Keratinocyte (primary cell): ENCODE results near the gene TRIM27. TPM values are rescaled to one million over a fixed set of nuclear protein-coding genes. Genes with fewer than 3 reads are reported as not detected.
"Not testable (repeated sequence)": the region's sequence is repeated elsewhere in the genome, so short reads cannot be mapped to it uniquely, and the experiment has no call there.

Experiments
- DNase-seq: peaks from one replicate; pipeline ENCODE4 v3.0.0-alpha.2; 2011; ENCODE audit warnings: low read depth, missing footprints, low spot score
- FAIRE-seq: peaks from 2 replicates; lab custom pipeline; 2011; peaks lifted over from hg19 to GRCh38; lab: Jason Lieb, UNC
- H2AFZ ChIP-seq: 2 replicates; pipeline ENCODE4 v1.6.0; 2012; ENCODE audit warnings: low read length, control low read depth, inconsistent platforms; ENCODE audit not compliant: control insufficient read depth
- H3K27ac ChIP-seq: 2 replicates; pipeline ENCODE4 v1.5.1; 2011; ENCODE audit warnings: low read length; ENCODE audit not compliant: control insufficient read depth, insufficient read depth
- H3K27me3 ChIP-seq: 3 replicates; pipeline ENCODE4 v1.6.0; 2011; ENCODE audit warnings: low read length; ENCODE audit not compliant: control insufficient read depth, insufficient read depth; ENCODE audit errors: extremely low read depth
- H3K36me3 ChIP-seq, 2 experiments: 2 replicates in 1 of 2; 3 replicates in 1 of 2; pipeline ENCODE4 v1.5.1; 2011; ENCODE audit warnings: low read length in 2 of 2, mild to moderate bottlenecking in 1 of 2; ENCODE audit not compliant: control insufficient read depth in 2 of 2, insufficient read depth in 2 of 2; ENCODE audit errors: extremely low read depth in 1 of 2
- H3K4me1 ChIP-seq: 3 replicates; pipeline ENCODE4 v1.5.1; 2011; ENCODE audit warnings: low read length; ENCODE audit not compliant: control insufficient read depth, insufficient read depth; ENCODE audit errors: extremely low read depth
- H3K4me2 ChIP-seq: 3 replicates; pipeline ENCODE4 v1.6.0; 2011; ENCODE audit warnings: low read depth, low read length; ENCODE audit not compliant: control insufficient read depth, insufficient read depth; ENCODE audit errors: extremely low read depth
- H3K4me3 ChIP-seq, 3 experiments: fragments of 200-600 bp in 1 of 3; sonication (generic) in 1 of 3; 2 replicates in 2 of 3; 3 replicates in 1 of 3; pipeline ENCODE4 v1.5.1; 2011 to 2016; ENCODE audit warnings: low read length in 3 of 3, mild to moderate bottlenecking in 3 of 3, control low read depth in 2 of 3, inconsistent platforms in 1 of 3, low read depth in 1 of 3, mixed read lengths in 1 of 3, mixed run types in 1 of 3, moderate library complexity in 1 of 3; ENCODE audit not compliant: control insufficient read depth in 2 of 3, insufficient read depth in 2 of 3; ENCODE audit errors: extremely low read depth in 1 of 3
- H3K79me2 ChIP-seq: 2 replicates; pipeline ENCODE4 v1.6.0; 2012; ENCODE audit warnings: low read length; ENCODE audit not compliant: control insufficient read depth, insufficient read depth
- H3K9ac ChIP-seq: 3 replicates; pipeline ENCODE4 v1.6.0; 2011; ENCODE audit warnings: low read length; ENCODE audit not compliant: control insufficient read depth, insufficient read depth; ENCODE audit errors: extremely low read depth
- H3K9me1 ChIP-seq: 3 replicates; pipeline ENCODE4 v1.6.0; 2011; ENCODE audit warnings: low read length; ENCODE audit not compliant: control insufficient read depth, insufficient read depth; ENCODE audit errors: extremely low read depth
- H3K9me3 ChIP-seq: 2 replicates; pipeline ENCODE4 v1.5.1; 2012; ENCODE audit warnings: low read depth, low read length; ENCODE audit not compliant: control insufficient read depth
- H4K20me1 ChIP-seq: 3 replicates; pipeline ENCODE4 v1.6.0; 2011; ENCODE audit warnings: low read length; ENCODE audit not compliant: control insufficient read depth, insufficient read depth; ENCODE audit errors: extremely low read depth
- CTCF ChIP-seq, 3 experiments: IDR thresholded peaks in 1 of 3; conservative IDR thresholded peaks in 1 of 3; optimal IDR thresholded peaks in 1 of 3; 2 replicates in 2 of 3; 3 replicates in 1 of 3; pipeline versions ENCODE3 to v1.5.1; 2011; ENCODE audit warnings: low read length in 3 of 3, mild to moderate bottlenecking in 3 of 3, moderate library complexity in 2 of 3, control low read depth in 1 of 3, inconsistent platforms in 1 of 3; ENCODE audit not compliant: insufficient read depth in 2 of 3; ENCODE audit errors: extremely low read depth in 1 of 3
- EZH2 ChIP-seq: IDR thresholded peaks from one replicate; pipeline ENCODE4 v1.6.1; 2012; ENCODE audit warnings: inconsistent platforms, mild to moderate bottlenecking, low read length, moderate library complexity
- dilution Hi-C: fragments of 300-500 bp; cut with MboI; formaldehyde crosslinking; loops from one replicate; pipeline ENCODE4 v1.7.0; 2020; ENCODE audit warnings: low sequenced_read_pairs; ENCODE audit not compliant: extremely low pct_ligation_motif_present
- polyA plus RNA-seq, 5 experiments: library from polyadenylated mRNA; depleted of rRNA in 3 of 5; stranded (reverse) in 3 of 5; stranded (forward) in 1 of 5; unstranded in 1 of 5; fragments of >200 nt; gene quantifications; 1 replicate in 1 of 5; 2 replicates in 3 of 5; 3 replicates in 1 of 5; pipeline versions ENCODE4 v1.2.1 to v1.2.3, GENCODE V29; 2011 to 2012; ENCODE audit warnings: missing spikeins in 2 of 5, low read depth in 1 of 5, low replicate concordance in 1 of 5

TRIM27 gene
- polyA plus RNA-seq, 1 donor (not counting 4 experiments of a cell fraction or from before 2014, with no cell fraction given) = 47.3 TPM

- Histone ChIP-seq H3K4me1 (no peaks in the 10 kb centered on the region), H3K27me3 (no peaks in the 10 kb centered on the region), H3K36me3 (no peaks in the 10 kb centered on the region), H4K20me1 (no peaks in the 10 kb centered on the region), H3K9ac (no peak overlapping the region), H3K4me2 (no peak overlapping the region), H3K9me1 (no peaks in the 10 kb centered on the region), H3K27ac (no peak overlapping the region), H3K9me3 (no peaks in the 10 kb centered on the region), H3K4me3 (no peak overlapping the region), H3K79me2 (no peaks in the 10 kb centered on the region), H2AFZ (no peak overlapping the region)
- dilution Hi-C loops = no loop called here
- DNase-seq (no peak), FAIRE-seq (no peak)
- TF ChIP-seq EZH2 (no peak), CTCF (optimal IDR thresholded peaks at IDR 0.05 in 1 of 3, IDR thresholded peaks at IDR 0.05 in 1 of 3, conservative IDR thresholded peaks at IDR 0.05 in 1 of 3; ENCODE audit: extremely low read depth in 1 of 3, insufficient read depth in 2 of 3, low read length in 3 of 3) (no peak)
Measured at GRCh38 chr6:28933069-28933468, 9.3 kb upstream of the TRIM27 start.

GRCh38 chr6:28929887-28930620, 6.3 kb upstream of the TRIM27 start:
- Histone ChIP-seq H3K27ac (no peak overlapping the region), H3K36me3 (no peaks in the 10 kb centered on the region), H3K27me3 (no peaks in the 10 kb centered on the region), H3K79me2 (no peaks in the 10 kb centered on the region), H3K9ac (no peak overlapping the region), H4K20me1 (no peaks in the 10 kb centered on the region), H3K4me2 (no peak overlapping the region), H3K9me1 (no peaks in the 10 kb centered on the region), H3K4me1 (no peaks in the 10 kb centered on the region), H3K9me3 (no peaks in the 10 kb centered on the region), H3K4me3 (no peak overlapping the region), H2AFZ (no peak overlapping the region)
- dilution Hi-C loops = no loop called here
- FAIRE-seq (no peak), DNase-seq (no peak)
- TF ChIP-seq CTCF (optimal IDR thresholded peaks at IDR 0.05 in 1 of 3, IDR thresholded peaks at IDR 0.05 in 1 of 3, conservative IDR thresholded peaks at IDR 0.05 in 1 of 3; ENCODE audit: extremely low read depth in 1 of 3, insufficient read depth in 2 of 3, low read length in 3 of 3) (no peak), EZH2 (no peak)

GRCh38 chr6:28929339-28929738, 5.6 kb upstream of the TRIM27 start:
- H2AFZ ChIP-seq, H3K9ac ChIP-seq, H3K9me1 ChIP-seq, H3K4me2 ChIP-seq, dilution Hi-C loops, H3K4me3 ChIP-seq, H3K27me3 ChIP-seq, H3K27ac ChIP-seq, H3K79me2 ChIP-seq, H3K9me3 ChIP-seq, H3K4me1 ChIP-seq, H3K36me3 ChIP-seq, DNase-seq, H4K20me1 ChIP-seq, FAIRE-seq: not testable (repeated sequence)
